Measurements from ENCODE around the gene PRKCH.

GRCh38 chr14:61530896-61531295 lies 209.5 kb downstream of the PRKCH start:
- TF ChIP-seq CTCF (IDR thresholded peaks at IDR 0.05) = no peak
- TF ChIP-seq ZFX (IDR thresholded peaks at IDR 0.05; ENCODE audit: borderline replicate concordance) = no peak

Measured in 22Rv1 (cell line).